ENCODE measurements around the gene PLCD1.
A peak's percentile ranks its signal among the peaks of the same experiment; 100 is the strongest.

PLCD1 gene

GRCh38 chr3:38027466-38028465 lies 1.7 kb downstream of the PLCD1 start:
- H3K27ac ChIP-seq (ENCODE audit: insufficient read depth, low read depth, low read length, poor library complexity, severe bottlenecking) = no peak overlapping the region
- no peaks in the 10 kb centered on the region for H3K9me3 ChIP-seq (ENCODE audit: control insufficient read depth, low read length)
- H3K27me3 ChIP-seq (ENCODE audit: control insufficient read depth, insufficient read depth, low read length, poor library complexity, severe bottlenecking) = peaks cover 78% of the 10 kb centered on the region
- H3K4me3 ChIP-seq (ENCODE audit: insufficient read depth, low read depth, low read length) = no peak overlapping the region
- 90 to 93% methylated on average over 6 of the region's 6 CpGs for WGBS, 2 experiments
- peaks cover 13% of the 10 kb centered on the region for H3K4me1 ChIP-seq (ENCODE audit: control insufficient read depth, insufficient read depth, low read length)
- H3K36me3 ChIP-seq (ENCODE audit: control insufficient read depth, insufficient read depth, low read length) = no peaks in the 10 kb centered on the region

- no peaks in the 10 kb centered on the region for H3K9me3 ChIP-seq (ENCODE audit: control insufficient read depth, low read length)
- no peak overlapping the region for H3K4me3 ChIP-seq (ENCODE audit: insufficient read depth, low read depth, low read length)
- H3K27ac ChIP-seq (ENCODE audit: insufficient read depth, low read depth, low read length, poor library complexity, severe bottlenecking) = no peak overlapping the region
- no peaks in the 10 kb centered on the region for H3K36me3 ChIP-seq (ENCODE audit: control insufficient read depth, insufficient read depth, low read length)
- WGBS, 2 experiments = 80 to 83% methylated on average over 4 of the region's 4 CpGs
- peaks cover 69% of the 10 kb centered on the region for H3K27me3 ChIP-seq (ENCODE audit: control insufficient read depth, insufficient read depth, low read length, poor library complexity, severe bottlenecking)
- peaks cover 13% of the 10 kb centered on the region for H3K4me1 ChIP-seq (ENCODE audit: control insufficient read depth, insufficient read depth, low read length)
These were observed 2.6 kb downstream of the PLCD1 start for GRCh38 chr3:38026856-38027255.

- Histone ChIP-seq H3K4me1 (ENCODE audit: control insufficient read depth, insufficient read depth, low read length) (peaks cover 8% of the 10 kb centered on the region), H3K9me3 (ENCODE audit: control insufficient read depth, low read length) (no peaks in the 10 kb centered on the region), H3K27ac (ENCODE audit: insufficient read depth, low read depth, low read length, poor library complexity, severe bottlenecking) (no peak overlapping the region), H3K4me3 (ENCODE audit: insufficient read depth, low read depth, low read length) (peak overlapping the region; percentile 57), H3K36me3 (ENCODE audit: control insufficient read depth, insufficient read depth, low read length) (no peaks in the 10 kb centered on the region), H3K27me3 (ENCODE audit: control insufficient read depth, insufficient read depth, low read length, poor library complexity, severe bottlenecking) (peaks cover 35% of the 10 kb centered on the region)
- WGBS, 2 experiments = 89 to 92% methylated on average over 6 of the region's 6 CpGs
These were observed 6.3 kb downstream of the PLCD1 start for GRCh38 chr3:38022896-38023709.

- Histone ChIP-seq H3K36me3 (ENCODE audit: control insufficient read depth, insufficient read depth, low read length) (no peaks in the 10 kb centered on the region), H3K9me3 (ENCODE audit: control insufficient read depth, low read length) (no peaks in the 10 kb centered on the region), H3K27me3 (ENCODE audit: control insufficient read depth, insufficient read depth, low read length, poor library complexity, severe bottlenecking) (peaks cover 27% of the 10 kb centered on the region), H3K27ac (ENCODE audit: insufficient read depth, low read depth, low read length, poor library complexity, severe bottlenecking) (no peak overlapping the region), H3K4me3 (ENCODE audit: insufficient read depth, low read depth, low read length) (no peak overlapping the region), H3K4me1 (ENCODE audit: control insufficient read depth, insufficient read depth, low read length) (peaks cover 8% of the 10 kb centered on the region)
- whole genome bisulfite sequencing, 2 experiments = 75 to 77% methylated on average over 3 of the region's 3 CpGs
These were observed 7.1 kb downstream of the PLCD1 start for GRCh38 chr3:38022301-38022700.

GRCh38 chr3:38021196-38021595 lies 8.2 kb downstream of the PLCD1 start:
- peaks cover 16% of the 10 kb centered on the region for H3K27me3 ChIP-seq (ENCODE audit: control insufficient read depth, insufficient read depth, low read length, poor library complexity, severe bottlenecking)
- H3K9me3 ChIP-seq (ENCODE audit: control insufficient read depth, low read length) = no peaks in the 10 kb centered on the region
- no peak overlapping the region for H3K4me3 ChIP-seq (ENCODE audit: insufficient read depth, low read depth, low read length)
- peaks cover 8% of the 10 kb centered on the region for H3K4me1 ChIP-seq (ENCODE audit: control insufficient read depth, insufficient read depth, low read length)
- peaks cover 4% of the 10 kb centered on the region for H3K36me3 ChIP-seq (ENCODE audit: control insufficient read depth, insufficient read depth, low read length)
- WGBS, 2 experiments = 93 to 95% methylated on average over 4 of the region's 4 CpGs
- H3K27ac ChIP-seq (ENCODE audit: insufficient read depth, low read depth, low read length, poor library complexity, severe bottlenecking) = no peak overlapping the region

- Histone ChIP-seq H3K9me3 (ENCODE audit: control insufficient read depth, low read length) (no peaks in the 10 kb centered on the region), H3K4me3 (ENCODE audit: insufficient read depth, low read depth, low read length) (no peak overlapping the region), H3K27ac (ENCODE audit: insufficient read depth, low read depth, low read length, poor library complexity, severe bottlenecking) (no peak overlapping the region), H3K4me1 (ENCODE audit: control insufficient read depth, insufficient read depth, low read length) (peaks cover 5% of the 10 kb centered on the region), H3K36me3 (ENCODE audit: control insufficient read depth, insufficient read depth, low read length) (peaks cover 13% of the 10 kb centered on the region), H3K27me3 (ENCODE audit: control insufficient read depth, insufficient read depth, low read length, poor library complexity, severe bottlenecking) (peaks cover 8% of the 10 kb centered on the region)
- 89 to 97% methylated on average over 3 of the region's 3 CpGs for WGBS, 2 experiments
These were observed 9.1 kb downstream of the PLCD1 start for GRCh38 chr3:38020342-38020726.

GRCh38 chr3:38019658-38020341 lies 9.6 kb downstream of the PLCD1 start:
- peaks cover 6% of the 10 kb centered on the region for H3K27me3 ChIP-seq (ENCODE audit: control insufficient read depth, insufficient read depth, low read length, poor library complexity, severe bottlenecking)
- no peak overlapping the region for H3K27ac ChIP-seq (ENCODE audit: insufficient read depth, low read depth, low read length, poor library complexity, severe bottlenecking)
- 94 to 95% methylated on average over 10 of the region's 10 CpGs for WGBS, 2 experiments
- H3K4me3 ChIP-seq (ENCODE audit: insufficient read depth, low read depth, low read length) = no peak overlapping the region
- no peaks in the 10 kb centered on the region for H3K9me3 ChIP-seq (ENCODE audit: control insufficient read depth, low read length)
- H3K36me3 ChIP-seq (ENCODE audit: control insufficient read depth, insufficient read depth, low read length) = peaks cover 16% of the 10 kb centered on the region
- peaks cover 4% of the 10 kb centered on the region for H3K4me1 ChIP-seq (ENCODE audit: control insufficient read depth, insufficient read depth, low read length)

GRCh38 chr3:38018296-38019266 lies 10.9 kb downstream of the PLCD1 start:
- Histone ChIP-seq H3K9me3 (ENCODE audit: control insufficient read depth, low read length) (no peaks in the 10 kb centered on the region), H3K4me3 (ENCODE audit: insufficient read depth, low read depth, low read length) (no peak overlapping the region), H3K27me3 (ENCODE audit: control insufficient read depth, insufficient read depth, low read length, poor library complexity, severe bottlenecking) (peaks cover 1% of the 10 kb centered on the region), H3K36me3 (ENCODE audit: control insufficient read depth, insufficient read depth, low read length) (peaks cover 16% of the 10 kb centered on the region), H3K4me1 (ENCODE audit: control insufficient read depth, insufficient read depth, low read length) (no peaks in the 10 kb centered on the region), H3K27ac (ENCODE audit: insufficient read depth, low read depth, low read length, poor library complexity, severe bottlenecking) (no peak overlapping the region)
- 94% methylated on average over 13 of the region's 13 CpGs for WGBS, 2 experiments
